Calu3 (cell line): ENCODE data around the gene ACO2. TPM values are rescaled to one million over a fixed set of nuclear protein-coding genes. Genes with fewer than 3 reads are reported as not detected.

Source experiments
- BruUV-seq: library from RNA; stranded (reverse); fragments of 400-500 nt; replicated peaks from 2 replicates; lab custom pipeline; 2021; lab: Mats Ljungman, UMichigan
- CTCF ChIA-PET: fragments of 300-600 bp; sonication (Branson Sonifier 250); formaldehyde crosslinking; loops from one replicate; lab custom pipeline; 2022; ENCODE audit warnings: antibody characterized with exemption; lab: Charles Lee
- DNase-seq: peaks from one replicate; pipeline ENCODE4 v3.0.0; 2022
- H3K27ac Mint-ChIP-seq: one replicate; pipeline ENCODE4 v1.8.0; 2022; ENCODE audit warnings: mixed read lengths; ENCODE audit not compliant: unreplicated experiment
- H3K27me3 Mint-ChIP-seq: one replicate; pipeline ENCODE4 v1.8.0; 2022; ENCODE audit warnings: mixed read lengths; ENCODE audit not compliant: unreplicated experiment
- H3K36me3 Mint-ChIP-seq: one replicate; pipeline ENCODE4 v1.8.0; 2022; ENCODE audit warnings: mild to moderate bottlenecking, moderate library complexity, mixed read lengths; ENCODE audit not compliant: insufficient read depth, unreplicated experiment
- H3K4me1 Mint-ChIP-seq: one replicate; pipeline ENCODE4 v1.8.0; 2022; ENCODE audit warnings: mild to moderate bottlenecking, low read depth, mixed read lengths; ENCODE audit not compliant: unreplicated experiment
- H3K4me3 Mint-ChIP-seq: one replicate; pipeline ENCODE4 v1.8.0; 2022; ENCODE audit warnings: mild to moderate bottlenecking, low read depth, moderate library complexity, mixed read lengths; ENCODE audit not compliant: unreplicated experiment
- H3K9me3 Mint-ChIP-seq: one replicate; pipeline ENCODE4 v1.8.0; 2022; ENCODE audit warnings: low read depth, mixed read lengths; ENCODE audit not compliant: unreplicated experiment
- intact Hi-C: fragments of 100-400 bp; cut with micrococcal nuclease; formaldehyde crosslinking; loops from one replicate; pipeline ENCODE4 v1.10.0; 2022; ENCODE audit not compliant: unreplicated experiment
- total RNA-seq: library from RNA; stranded (reverse); gene quantifications from 2 replicates; pipeline ENCODE4 v1.2.3, GENCODE V29; 2022
- TF ChIP-seq, protein P1 (sequence below): fragments of 200-600 bp; IDR thresholded peaks from one replicate; pipeline ENCODE4 v1.8.0; 2022; ENCODE audit warnings: antibody characterized with exemption; ENCODE audit not compliant: unreplicated experiment

The ACO2 gene
- total RNA-seq, 1 experiment from 2014 or later, result 94.0 TPM

DNA sequence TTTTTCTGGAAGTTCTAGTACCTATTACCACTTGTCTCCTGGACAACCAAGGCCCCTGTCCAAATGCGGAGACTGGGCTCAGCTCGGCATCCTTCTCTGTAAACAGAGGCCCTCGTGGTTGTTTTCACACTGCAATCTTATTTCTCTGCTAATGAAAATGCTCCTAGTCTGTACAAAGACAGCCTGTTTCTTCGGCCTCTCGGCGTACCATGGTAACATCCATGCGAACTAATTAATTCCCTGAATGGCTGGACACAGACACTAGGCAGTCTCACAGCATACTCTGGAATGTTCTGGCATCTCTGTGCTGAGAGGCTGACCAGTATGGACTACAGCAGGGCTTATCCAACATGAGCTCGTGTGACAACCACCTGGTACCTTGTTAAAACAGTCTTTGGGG lies 69.7 kb downstream of the ACO2 start:
- CTCF ChIA-PET, result interaction anchor here (0.6 kb wide), 1 partner anchor 113 kb away, joined by 4 read pairs; no protein-coding TSS in a partner anchor

DNA sequence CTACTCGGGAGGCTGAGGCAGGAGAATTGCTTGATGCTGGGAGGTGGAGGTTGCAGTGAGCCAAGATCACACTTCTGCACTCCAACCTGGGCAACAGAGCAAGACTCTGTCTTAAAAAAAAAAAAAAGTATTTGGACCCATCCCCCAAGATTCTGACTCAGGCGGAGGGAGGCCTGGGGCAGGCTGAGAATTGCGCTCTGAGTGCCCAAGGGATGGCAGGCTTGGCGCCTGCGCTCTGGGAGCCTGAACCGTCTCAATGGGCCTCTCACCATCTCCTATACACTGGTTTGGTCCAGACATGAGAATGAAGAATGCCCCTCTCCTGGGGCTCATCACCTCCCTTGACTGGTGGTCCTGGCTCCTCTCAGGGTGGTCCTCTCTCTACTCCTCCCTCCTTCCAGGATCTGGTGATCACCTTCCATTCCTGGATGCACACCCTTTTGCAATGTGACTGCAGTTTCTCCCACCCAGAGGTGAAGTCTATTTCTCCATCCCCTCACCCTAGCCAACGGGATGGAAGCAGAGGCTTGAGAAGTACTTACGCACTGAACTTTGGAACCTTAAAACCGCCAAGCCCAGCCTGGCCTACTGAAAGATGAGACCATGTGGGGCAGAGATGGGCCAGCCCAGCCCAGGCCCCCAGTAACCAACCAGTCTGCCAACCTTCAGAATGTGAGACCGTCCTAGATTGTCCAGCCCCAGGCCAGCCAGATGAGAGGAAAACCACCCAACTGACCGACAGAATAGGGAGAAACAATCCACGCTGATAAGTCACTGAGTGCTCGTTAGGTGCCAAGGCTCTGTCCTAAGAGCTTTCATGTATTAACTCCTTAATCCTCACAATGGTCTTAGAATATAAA lies 70.5 kb downstream of the ACO2 start:
- peaks cover 25% of the 10 kb centered on the region for H3K4me1 Mint-ChIP-seq
- DNase-seq, result no peak
- H3K9me3 Mint-ChIP-seq, result no peaks in the 10 kb centered on the region
- peaks cover 59% of the 10 kb centered on the region for H3K36me3 Mint-ChIP-seq
- no TSS peak for BruUV-seq
- no peaks in the 10 kb centered on the region for H3K27me3 Mint-ChIP-seq
- intact Hi-C loops, result no loop called here
- no peak overlapping the region for H3K4me3 Mint-ChIP-seq
- TF ChIP-seq, protein P1, sequence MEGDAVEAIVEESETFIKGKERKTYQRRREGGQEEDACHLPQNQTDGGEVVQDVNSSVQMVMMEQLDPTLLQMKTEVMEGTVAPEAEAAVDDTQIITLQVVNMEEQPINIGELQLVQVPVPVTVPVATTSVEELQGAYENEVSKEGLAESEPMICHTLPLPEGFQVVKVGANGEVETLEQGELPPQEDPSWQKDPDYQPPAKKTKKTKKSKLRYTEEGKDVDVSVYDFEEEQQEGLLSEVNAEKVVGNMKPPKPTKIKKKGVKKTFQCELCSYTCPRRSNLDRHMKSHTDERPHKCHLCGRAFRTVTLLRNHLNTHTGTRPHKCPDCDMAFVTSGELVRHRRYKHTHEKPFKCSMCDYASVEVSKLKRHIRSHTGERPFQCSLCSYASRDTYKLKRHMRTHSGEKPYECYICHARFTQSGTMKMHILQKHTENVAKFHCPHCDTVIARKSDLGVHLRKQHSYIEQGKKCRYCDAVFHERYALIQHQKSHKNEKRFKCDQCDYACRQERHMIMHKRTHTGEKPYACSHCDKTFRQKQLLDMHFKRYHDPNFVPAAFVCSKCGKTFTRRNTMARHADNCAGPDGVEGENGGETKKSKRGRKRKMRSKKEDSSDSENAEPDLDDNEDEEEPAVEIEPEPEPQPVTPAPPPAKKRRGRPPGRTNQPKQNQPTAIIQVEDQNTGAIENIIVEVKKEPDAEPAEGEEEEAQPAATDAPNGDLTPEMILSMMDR, result no peak
- no peak overlapping the region for H3K27ac Mint-ChIP-seq
- CTCF ChIA-PET, result interaction anchor here (0.6 kb wide), 2 partner anchors 113 to 998 kb away, joined by 3 to 4 read pairs; no protein-coding TSS in a partner anchor

More for the DNA sequence above, 69.7 kb downstream of the ACO2 start:
- Mint-ChIP-seq H3K27ac (no peak overlapping the region), H3K27me3 (no peaks in the 10 kb centered on the region), H3K4me3 (no peak overlapping the region), H3K36me3 (peaks cover 57% of the 10 kb centered on the region), H3K4me1 (peaks cover 25% of the 10 kb centered on the region), H3K9me3 (no peaks in the 10 kb centered on the region)
- DNase-seq, result no peak
- intact Hi-C loops, result no loop called here
- BruUV-seq, result no TSS peak
- TF ChIP-seq, protein P1, result no peak

DNA sequence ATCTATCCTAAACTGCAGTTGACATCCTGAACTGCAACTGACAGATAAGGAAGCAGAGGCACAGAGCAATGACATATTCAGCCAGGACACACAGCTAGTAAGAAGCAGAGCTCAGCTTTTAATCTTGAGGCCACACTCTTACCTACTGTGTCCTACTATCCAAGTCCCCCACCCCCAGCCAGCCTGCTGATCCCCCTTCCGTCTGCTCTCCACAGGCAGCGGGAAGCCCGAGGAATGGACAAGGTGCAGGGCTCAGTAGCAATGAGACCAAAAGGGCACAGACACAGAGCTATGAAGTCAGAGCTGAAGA lies 71.0 kb downstream of the ACO2 start:
- H3K4me3 Mint-ChIP-seq, result no peak overlapping the region
- intact Hi-C loops, result no loop called here
- no peaks in the 10 kb centered on the region for H3K9me3 Mint-ChIP-seq
- no peaks in the 10 kb centered on the region for H3K27me3 Mint-ChIP-seq
- no peak for DNase-seq
- peaks cover 30% of the 10 kb centered on the region for H3K4me1 Mint-ChIP-seq
- peaks cover 58% of the 10 kb centered on the region for H3K36me3 Mint-ChIP-seq
- CTCF ChIA-PET, result interaction anchor here (0.6 kb wide), 1 partner anchor 998 kb away, joined by 3 read pairs; no protein-coding TSS in a partner anchor
- TF ChIP-seq, protein P1, result no peak
- no peak overlapping the region for H3K27ac Mint-ChIP-seq
- no TSS peak for BruUV-seq

DNA sequence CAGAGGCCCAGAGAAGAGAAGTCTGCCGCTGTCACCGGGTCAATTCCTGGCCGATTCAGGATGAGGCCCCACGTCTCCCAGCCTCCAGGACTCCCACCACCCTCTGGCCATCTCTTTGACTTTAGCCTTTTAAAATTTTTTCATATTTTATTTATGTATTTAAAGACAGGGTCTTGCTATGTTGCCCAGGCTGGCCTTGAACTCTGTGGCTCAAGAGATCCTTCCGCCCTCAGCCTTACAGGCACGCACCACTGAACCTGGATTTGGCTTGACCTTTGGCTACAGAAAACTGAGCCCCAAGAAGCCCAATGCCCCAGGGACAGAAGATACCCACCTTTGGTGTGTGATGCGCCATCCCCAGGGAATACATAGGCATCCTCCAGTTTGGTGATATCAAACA lies 71.4 kb downstream of the ACO2 start:
- CTCF ChIA-PET, result no interaction called here
- Mint-ChIP-seq H3K4me3 (no peak overlapping the region), H3K27ac (no peak overlapping the region), H3K4me1 (peaks cover 34% of the 10 kb centered on the region), H3K9me3 (no peaks in the 10 kb centered on the region), H3K36me3 (peaks cover 54% of the 10 kb centered on the region), H3K27me3 (no peaks in the 10 kb centered on the region)
- DNase-seq, result no peak
- intact Hi-C loops, result no loop called here
- BruUV-seq, result no TSS peak
- TF ChIP-seq, protein P1, result no peak
